Erythroblast (primary cell): ENCODE data around the gene WDR64.
"Not testable (repeated sequence)": the region's sequence is repeated elsewhere in the genome, so short reads cannot be mapped to it uniquely, and the experiment has no call there.

Source experiments
- GATA1 ChIP-seq: IDR thresholded peaks from 2 replicates; pipeline ENCODE4 v1.6.1; 2011; ENCODE audit warnings: low read depth, mild to moderate bottlenecking, control low read depth, low read length, moderate library complexity
- POLR2A ChIP-seq: IDR thresholded peaks from 2 replicates; pipeline ENCODE4 v1.6.1; 2011; ENCODE audit warnings: mild to moderate bottlenecking, low read length

GRCh38 chr1:241826613-241827012, 174.5 kb downstream of the WDR64 start:
- TF ChIP-seq POLR2A, GATA1: not testable (repeated sequence)
